DMS 273 treated with DMSO at 0.1 percent for 48 hours (cell line): ENCODE data around the gene RESF1.
"Not testable (repeated sequence)": the region's sequence is repeated elsewhere in the genome, so short reads cannot be mapped to it uniquely, and the experiment has no call there.

Source experiments
- DNase-seq: peaks from one replicate; lab custom pipeline; 2025; lab: John Stamatoyannopoulos, UW

Gene RESF1, protein sequence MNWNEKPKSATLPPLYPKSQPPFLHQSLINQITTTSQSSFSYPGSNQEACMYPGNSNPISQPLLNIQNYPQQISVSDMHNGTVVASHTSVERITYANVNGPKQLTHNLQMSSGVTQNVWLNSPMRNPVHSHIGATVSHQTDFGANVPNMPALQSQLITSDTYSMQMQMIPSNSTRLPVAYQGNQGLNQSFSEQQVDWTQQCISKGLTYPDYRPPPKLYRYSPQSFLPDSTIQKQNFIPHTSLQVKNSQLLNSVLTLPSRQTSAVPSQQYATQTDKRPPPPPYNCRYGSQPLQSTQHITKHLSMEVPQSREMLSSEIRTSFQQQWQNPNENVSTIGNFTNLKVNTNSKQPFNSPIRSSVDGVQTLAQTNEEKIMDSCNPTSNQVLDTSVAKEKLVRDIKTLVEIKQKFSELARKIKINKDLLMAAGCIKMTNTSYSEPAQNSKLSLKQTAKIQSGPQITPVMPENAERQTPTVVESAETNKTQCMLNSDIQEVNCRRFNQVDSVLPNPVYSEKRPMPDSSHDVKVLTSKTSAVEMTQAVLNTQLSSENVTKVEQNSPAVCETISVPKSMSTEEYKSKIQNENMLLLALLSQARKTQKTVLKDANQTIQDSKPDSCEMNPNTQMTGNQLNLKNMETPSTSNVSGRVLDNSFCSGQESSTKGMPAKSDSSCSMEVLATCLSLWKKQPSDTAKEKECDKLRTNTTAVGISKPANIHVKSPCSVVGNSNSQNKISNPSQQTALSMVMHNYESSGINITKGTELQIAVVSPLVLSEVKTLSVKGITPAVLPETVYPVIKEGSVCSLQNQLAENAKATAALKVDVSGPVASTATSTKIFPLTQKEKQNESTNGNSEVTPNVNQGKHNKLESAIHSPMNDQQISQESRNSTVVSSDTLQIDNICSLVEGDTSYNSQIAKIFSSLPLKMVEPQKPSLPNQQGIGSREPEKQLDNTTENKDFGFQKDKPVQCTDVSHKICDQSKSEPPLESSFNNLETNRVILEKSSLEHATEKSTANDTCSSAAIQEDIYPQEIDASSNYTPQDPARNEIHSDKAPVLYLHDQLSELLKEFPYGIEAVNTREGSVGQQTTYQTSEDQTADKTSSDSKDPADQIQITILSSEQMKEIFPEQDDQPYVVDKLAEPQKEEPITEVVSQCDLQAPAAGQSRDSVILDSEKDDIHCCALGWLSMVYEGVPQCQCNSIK (N-terminal part only)

DNA sequence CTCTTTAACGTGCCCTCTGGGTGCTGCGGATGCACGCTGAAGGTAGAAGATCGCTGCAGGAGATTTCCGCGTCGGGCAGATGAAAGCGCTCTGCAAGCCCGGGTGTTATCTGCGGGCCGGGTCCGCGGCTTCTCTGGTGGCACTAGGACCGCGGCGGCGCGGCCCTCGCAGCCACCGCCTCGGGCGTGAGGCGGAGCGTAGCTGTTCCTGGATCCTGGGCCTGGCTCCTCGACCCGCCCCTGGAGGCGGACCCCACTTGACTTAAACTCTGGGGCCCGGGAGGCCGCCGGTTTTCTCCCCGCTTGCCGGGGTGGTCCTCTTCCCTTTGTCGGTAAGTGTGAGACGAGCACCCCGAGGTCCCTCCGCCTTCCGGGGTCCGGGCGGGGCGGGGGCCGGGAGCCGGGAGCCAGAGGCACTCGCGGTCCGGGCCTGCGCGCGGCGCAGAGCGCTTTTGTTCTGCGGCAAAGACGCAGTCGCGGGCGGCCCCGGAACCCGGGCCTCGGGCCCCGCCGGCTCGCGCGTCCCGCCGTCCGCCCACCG is at the start of gene RESF1:
Gene RESF1 (plus strand): TSS at position 255 of the 540 bp plus-strand sequence. CDS start 21,541 bp downstream, outside the sequence.
- DNase-seq, result peak; percentile 48

DNA sequence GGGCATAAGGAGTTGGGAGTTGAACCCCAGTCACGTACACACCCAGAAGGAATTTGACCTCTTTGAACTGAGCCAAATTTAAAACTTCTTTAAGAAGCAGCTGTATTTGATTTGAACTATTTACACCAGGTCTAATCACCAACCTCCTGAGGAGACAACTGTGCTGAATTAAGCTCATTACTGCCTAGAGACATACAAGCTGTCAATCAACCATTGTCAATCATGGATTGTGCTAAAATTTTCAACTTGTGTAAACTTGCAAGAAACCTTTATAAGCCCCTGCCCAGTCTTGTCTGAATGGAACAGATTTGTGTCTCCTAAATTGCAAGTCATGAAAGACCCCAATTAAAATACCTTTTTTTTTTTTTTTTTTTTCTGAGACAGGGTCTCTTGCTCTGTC is 44.3 kb upstream of the RESF1 start:
- DNase-seq, result no peak

DNA sequence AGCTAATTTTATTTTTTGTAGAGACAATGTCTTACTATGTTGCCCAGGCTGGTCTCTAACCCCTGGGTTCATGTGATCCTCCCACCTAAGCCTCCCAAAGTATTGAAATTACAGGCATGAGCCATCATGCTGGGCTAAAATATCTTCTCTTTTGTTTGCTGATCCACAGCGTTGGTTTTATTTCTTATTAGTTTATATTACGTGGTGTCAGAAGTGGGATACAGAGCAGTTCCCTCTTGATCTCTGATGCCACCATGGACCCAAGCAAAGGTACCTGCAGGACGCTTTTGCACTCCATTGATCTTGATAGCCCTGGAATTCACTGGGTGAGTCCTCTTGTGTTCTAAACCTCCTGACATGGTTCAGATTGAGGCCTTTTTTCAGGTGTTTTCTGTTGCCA is 43.8 kb upstream of the RESF1 start:
- DNase-seq, result no peak

DNA sequence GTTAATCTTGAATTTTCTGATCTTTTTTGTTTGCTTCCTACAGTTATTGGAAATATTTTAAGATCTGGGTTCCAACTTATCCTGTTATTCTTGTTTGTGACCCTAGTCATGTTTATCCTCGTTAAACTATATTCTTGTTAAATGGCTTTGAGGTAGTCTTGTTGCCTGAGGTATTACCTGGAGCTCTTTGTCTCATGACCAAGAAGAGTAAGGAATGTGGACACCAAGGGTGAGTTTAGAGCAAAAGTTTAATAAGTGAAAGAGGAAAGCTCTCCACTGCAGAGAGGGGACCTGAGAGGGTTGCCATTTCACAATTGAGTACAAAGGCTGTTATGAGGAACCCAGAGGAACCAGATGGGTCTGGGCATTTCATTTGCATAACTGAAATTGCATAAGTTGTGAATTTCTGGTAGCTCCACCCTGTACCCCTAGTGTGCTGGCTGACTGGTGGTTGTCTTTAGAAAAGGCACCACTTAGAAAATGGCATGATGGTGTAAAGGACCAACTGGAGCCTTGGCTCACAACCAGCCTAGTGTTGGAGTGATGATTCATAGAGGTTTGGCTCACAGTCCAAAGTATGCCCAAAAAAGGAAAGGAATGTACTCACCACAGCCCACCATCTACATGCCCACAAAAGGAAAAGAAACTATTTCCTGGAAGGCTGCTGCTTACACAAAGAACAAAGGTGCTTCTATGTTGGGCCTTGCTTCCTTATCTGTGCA is 36.7 kb upstream of the RESF1 start:
- no peak for DNase-seq

DNA sequence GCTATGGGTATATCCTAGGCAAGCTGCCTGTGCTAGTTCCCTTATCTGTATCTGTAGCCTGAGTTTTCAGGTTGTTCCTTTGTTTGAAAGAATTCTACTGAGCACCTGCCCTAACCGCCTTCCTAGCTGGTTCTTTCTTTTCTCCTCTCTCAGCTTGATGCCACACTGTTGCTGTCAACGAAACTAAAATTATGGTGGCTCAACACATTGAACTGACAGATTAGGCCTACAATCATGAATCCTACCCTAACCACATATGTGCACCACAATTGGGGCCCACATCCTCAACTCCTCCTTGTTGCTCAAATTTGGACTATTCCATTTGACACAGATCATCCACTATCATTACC is 36.2 kb upstream of the RESF1 start:
- DNase-seq, result no peak

DNA sequence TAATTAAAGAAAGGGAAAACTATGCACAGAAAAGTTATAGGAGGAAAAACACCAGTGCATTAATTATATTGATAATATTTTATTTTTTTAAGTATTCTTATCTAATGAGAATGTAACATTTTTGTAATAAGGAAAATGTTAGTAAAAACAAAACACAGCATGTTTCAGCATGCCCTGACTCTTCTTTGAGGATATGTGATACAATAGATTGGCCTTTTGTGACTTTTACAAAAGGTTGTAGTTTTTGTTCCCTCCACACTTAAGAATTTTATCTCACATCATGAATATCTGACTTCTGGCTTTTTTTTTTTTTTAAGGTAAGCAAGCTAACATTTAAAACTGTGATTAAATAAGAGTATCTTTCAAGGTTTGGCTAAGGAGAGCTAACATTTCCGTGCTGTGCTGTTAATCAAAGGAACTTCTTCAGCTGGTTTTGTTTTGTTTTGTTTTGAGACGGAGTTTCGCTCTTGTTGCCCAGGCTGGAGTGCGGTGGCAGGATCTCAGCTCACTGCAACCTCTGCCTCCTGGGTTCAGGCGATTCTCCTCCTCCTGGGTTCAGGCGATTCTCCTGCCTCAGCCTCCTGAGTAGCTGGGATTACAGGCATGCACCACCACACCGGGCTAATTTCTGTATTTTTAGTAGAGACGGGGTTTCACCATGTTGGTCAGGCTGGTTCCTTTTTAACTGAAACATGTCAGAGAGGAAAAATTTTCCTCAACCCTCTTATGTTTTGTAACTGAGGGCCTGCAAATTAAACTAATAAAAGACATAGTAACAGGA is 30.8 kb upstream of the RESF1 start:
- no peak for DNase-seq

DNA sequence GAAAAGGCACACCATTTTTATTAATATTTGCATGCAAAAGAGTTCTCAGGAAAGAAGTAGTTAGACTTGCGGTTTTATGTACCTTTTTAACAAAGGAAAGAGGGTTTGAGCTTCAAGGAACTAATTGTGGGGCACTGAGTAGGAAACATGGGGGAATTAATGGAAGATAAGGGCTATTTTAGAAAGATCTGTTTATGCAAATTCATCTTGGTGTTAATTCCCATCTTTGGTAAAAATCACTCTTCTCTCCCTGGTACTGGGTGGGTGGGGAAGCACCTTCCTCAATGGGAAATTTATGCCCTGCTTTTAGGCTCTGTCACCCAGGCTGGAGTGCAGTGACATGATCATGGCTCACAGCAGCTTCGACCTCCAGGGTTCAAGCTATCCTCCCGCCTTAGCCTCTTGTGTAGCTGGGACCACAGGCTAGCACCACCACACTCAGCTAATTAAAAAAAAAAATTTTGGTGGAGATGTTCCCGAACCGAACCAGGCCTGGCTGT is 30.1 kb upstream of the RESF1 start:
- DNase-seq, result no peak

DNA sequence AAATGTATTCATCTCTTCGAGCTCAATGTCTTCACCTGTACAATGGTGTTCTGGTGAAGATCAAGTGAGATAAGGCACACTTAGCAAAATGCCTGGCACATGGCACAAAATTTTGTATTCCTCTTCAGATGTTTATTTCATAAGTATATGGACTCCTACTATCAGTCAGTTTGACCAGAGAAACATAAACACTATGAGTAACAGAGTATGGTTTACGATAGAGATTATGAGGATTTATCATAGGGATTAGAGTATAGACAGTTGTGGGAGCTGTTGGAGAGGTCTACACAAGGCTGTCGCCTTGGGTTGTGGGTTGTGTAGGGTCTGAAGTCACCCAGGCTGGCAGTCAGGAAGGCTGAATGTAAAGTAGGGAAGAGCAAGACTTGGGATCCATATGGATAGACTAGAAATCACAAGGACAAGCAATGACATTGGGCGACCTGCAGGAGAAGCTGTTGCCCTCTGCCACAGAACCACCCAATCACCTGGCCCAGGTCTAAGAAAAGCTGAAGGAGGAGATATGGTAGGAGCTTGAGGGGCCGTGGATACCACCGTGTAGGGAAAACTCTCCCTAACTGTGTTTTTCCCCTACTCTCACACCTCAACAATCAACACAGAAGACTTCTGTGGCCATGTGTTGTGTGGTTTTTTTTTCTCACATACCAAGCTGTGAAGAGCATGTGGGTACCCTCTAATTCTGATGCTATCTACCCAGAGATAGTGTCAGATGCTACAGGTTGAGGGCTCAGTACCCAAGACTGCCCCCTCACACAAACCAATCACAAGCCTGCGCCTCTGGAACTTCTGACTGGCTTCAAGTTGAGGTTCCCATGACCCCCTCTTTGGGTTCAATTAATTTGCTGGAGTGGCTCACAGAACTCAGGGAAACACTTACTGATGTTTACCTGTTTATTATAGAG is 27.2 kb upstream of the RESF1 start:
- no peak for DNase-seq

DNA sequence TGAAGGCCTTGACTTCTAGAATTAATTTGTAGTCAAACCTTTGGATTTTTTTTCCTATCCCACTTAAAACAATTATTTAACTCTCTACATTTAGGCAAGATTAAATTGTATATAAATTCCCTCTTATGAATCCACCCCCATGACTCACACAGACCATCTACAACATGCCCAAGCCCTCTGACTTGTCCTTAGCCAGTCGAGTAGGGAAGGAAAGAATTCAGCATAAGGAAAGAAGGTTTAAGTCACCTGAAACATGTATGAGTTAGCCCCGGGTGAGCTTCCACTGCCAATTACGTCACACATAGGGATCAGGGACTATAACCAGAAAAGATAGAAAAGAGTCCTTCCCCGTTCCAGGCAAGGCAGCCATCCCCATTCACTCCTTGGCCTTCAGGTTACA is 14.9 kb upstream of the RESF1 start:
- no peak for DNase-seq

DNA sequence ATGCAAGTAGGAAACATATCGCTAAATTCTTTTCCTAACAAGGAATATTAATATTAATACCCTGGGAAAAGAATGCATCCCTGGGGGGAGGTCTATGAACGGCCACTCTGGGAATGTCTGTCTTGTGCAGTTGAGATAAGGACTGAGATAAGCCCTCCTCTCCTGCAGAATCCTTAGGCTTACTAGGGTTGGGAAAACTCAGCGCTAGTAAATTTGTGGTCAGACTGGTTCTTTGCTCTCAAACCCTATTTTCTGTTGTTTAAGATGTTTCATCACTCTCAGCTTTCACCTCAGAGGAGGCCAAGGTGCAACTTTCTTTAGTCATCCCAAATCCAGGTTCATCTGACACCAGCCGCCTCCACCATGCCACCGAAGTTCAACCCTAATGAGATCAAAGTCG is 11.2 kb upstream of the RESF1 start:
- DNase-seq, result no peak

DNA sequence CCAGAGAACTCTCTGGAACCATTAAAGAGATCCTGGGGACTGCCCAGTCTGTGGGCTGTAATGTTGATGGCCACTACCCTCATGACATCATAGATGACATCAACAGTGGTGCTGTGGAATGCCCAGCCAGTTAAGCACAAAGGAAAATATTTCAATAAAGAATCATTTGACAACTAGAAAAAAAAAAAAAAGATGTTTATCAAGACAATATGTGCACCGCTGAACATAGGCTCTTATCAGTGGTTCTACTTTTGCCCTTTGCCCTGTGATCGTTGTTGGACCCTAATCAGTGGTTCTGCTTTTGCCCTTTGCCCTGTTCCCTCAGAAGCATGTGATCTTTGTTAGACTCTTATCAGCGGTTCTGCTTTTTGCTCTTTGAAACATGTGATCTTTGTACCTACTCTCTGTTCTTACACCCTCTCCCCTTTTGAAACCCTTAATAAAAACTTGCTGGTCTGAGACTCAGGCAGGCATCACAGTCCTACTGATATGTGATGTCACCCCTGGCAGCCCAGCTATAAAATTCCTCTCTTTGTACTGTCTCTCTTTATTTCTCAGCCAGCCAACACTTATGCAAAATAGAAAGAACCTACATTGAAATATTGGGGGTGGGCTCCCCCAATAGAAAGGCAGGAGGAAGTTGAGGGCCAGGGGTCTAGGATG is 10.4 kb upstream of the RESF1 start:
- not testable (repeated sequence) for DNase-seq

DNA sequence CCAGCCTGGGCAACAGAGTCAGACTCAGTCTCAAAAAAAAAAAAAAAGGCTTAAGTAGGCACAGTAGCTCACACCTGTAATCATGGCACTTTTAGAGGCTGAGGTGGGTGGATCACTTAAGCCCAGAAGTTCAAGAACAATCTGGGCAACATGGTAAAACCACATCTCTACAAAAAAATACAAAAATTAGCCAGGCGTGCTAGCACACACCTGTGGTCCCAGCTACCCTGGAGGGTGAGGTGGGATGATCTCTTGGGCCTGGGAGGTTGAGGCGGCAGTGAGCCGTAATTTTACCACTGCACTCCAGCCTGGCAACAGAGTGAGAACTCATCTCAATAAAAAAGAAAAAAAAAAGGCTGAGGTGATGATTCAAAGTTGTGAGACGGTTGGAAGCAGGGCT is 9.1 kb upstream of the RESF1 start:
- DNase-seq, result no peak

DNA sequence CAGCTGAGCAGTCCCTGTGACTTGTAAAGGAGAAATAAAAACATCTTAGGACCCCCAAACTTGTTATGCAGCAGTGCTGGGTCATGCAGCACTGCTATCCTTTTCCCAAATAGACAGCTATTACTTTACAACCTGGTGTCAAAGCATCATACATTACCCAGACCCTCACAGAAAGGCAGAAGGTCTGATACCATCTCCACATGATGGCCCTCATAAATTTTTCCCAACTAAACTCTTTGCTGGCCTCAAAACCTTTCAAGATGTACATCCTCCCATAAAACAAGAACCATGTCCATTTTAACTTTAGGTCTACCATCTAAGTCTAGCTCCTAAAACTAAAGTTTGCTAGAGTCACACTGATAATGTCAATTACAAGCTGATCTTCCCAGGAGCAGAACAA is 8.7 kb upstream of the RESF1 start:
- DNase-seq, result no peak

DNA sequence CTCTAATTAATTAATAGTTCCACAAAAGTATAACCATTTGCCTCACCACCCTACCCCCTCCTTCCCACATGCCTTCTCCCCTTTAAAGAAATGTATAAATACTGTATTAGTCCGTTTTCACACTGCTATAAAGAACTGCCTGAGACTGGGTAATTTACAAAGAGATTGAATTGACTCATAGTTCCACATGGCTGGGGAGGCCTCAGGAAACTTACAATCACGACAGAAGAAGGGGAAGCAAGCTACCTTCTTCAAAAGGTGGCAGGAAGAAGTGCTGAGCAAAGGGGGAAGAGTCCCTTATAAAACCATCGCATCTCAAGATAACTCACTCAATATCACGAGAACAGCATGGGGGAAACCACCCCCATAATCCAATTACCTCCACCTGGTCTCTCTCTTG is 8.2 kb upstream of the RESF1 start:
- no peak for DNase-seq

DNA sequence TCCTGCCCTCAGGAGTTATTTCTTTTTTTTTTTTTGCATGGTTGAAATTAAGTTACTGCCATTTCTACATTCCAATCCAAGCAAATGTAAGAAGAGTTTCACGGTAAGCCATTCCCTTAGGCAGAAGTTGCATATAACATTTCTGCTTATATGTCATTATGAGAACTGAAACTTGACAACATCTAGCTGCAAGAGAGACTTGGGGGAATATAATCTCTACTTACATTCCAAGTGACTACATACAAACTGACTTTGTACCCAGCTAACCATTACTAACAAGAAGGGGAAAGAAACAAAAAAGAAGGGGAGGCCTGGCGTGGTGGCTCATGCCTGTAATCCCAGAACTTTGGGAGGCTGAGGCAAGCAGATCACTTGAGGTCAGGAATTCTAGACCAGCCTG is 7.3 kb upstream of the RESF1 start:
- no peak for DNase-seq

DNA sequence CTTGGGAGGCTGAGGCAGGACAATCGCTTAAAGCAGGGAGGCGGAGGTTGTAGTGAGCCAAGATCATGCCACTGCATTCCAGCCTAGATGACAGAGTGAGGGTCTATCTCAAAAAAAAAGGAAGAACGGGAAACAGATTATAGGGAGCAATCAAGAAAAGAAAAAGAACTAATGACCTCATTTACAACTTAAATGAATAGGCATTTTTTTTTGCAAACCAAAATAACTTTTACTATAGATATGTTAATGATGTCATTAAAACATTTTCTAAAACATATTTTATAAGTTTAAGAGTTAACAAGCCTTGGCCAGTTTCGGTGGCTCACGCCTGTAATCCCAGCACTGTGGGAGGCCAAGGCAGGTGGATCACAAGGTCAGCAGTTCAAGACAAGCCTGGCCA is 6.8 kb upstream of the RESF1 start:
- no peak for DNase-seq

DNA sequence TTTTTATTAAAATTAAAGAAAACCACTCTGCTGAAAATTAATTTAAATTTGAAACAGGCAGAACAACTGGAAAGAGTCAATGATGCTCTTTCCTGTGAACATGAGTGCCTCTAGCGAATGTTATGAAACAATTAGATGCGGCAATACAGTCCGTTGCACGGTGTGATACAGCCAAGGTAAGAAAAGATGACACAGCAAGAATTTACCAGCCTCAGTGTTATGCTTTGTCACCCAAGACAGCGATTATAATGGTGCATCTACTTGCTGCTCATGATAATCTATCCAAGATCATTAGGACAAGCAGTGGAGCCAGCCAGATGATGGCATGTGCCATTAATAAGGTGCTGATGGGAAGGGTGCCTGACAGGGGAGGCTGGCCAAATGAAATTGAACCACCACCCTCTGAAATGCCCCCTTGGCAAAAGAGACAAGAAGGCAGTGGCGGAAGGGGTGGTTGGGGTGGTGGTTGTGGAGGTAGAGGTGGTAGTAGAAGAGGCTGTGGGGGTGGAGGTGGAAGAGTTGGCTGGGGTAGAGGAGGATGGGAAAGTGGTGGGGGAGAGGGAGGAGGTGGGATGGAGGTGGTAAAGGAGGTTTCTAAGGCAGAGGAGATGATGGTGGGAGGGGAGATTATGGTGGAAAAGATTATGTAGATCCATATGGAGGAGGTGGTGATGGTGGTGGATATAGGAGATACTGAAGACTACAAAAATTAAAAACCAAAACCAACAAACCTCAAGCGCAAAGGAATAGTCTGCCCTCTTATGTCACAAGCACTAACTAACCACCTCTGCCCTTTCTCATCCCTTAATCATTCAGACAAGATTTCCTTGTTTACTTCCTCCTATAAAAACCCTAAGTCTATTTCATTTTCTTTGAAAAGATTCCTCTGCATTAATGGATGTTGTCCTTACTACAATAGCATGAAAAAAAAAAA is 4.0 kb upstream of the RESF1 start:
- no peak for DNase-seq
